K562 (cell line): ENCODE results near the gene MPP7. TPM values are rescaled to one million over a fixed set of nuclear protein-coding genes. Genes with fewer than 3 reads are reported as not detected.

Experiments used
- ATAC-seq: fragments of 200-7000 bp; cut with Tn5 transposase; 3 replicates; pipeline ENCODE4 v1.9.1; 2020; ENCODE audit warnings: moderate library complexity
- Bru-seq: library from RNA; stranded (reverse); fragments of 400-500 nt; gene quantifications from one replicate; lab custom pipeline; 2021; lab: Mats Ljungman, UMichigan
- BruChase-seq, 2 experiments: library from RNA; stranded (reverse); fragments of 400-500 nt; gene quantifications; one replicate each; lab custom pipeline; 2021; lab: Mats Ljungman, UMichigan
- BruUV-seq: library from RNA; stranded (reverse); fragments of 400-500 nt; replicated peaks from 2 replicates; lab custom pipeline; 2021; lab: Mats Ljungman, UMichigan
- CTCF ChIA-PET: fragments of 300-600 bp; formaldehyde crosslinking; extraction: SDS; loops from one replicate; lab custom pipeline; 2021; ENCODE audit warnings: low intra/inter-chr PET ratio; lab: Yijun Ruan, JAX
- POLR2A ChIA-PET: fragments of 300-600, 350-650 bp; sonication (Branson Sonifier 250); formaldehyde crosslinking; extraction: SDS; loops from one replicate; lab custom pipeline; 2021; ENCODE audit warnings: antibody characterized with exemption, inconsistent platforms; lab: Yijun Ruan, JAX
- DNase-seq, 4 experiments: peaks; one replicate each; pipeline versions ENCODE4 v3.0.0 to v3.0.0-alpha.2; 2011 to 2018; ENCODE audit warnings: low spot score in 3 of 4, mixed read lengths in 3 of 4; ENCODE audit errors: extremely low read depth in 1 of 4
- FAIRE-seq: peaks from 2 replicates; lab custom pipeline; 2011; peaks lifted over from hg19 to GRCh38; lab: Jason Lieb, UNC
- H2AFZ ChIP-seq: 2 replicates; pipeline ENCODE4 v1.6.0; 2011; ENCODE audit warnings: low read depth, low read length, control low read depth, inconsistent platforms
- H3K27ac ChIP-seq: fragments of 200-600 bp; 3 replicates; pipeline ENCODE4 v1.8.0; 2011; ENCODE audit warnings: low read depth, mild to moderate bottlenecking, control low read depth, inconsistent platforms, low read length, moderate library complexity, mixed read lengths; ENCODE audit errors: extremely low read depth
- H3K27me3 ChIP-seq, 2 experiments: fragments of 300-600 bp in 1 of 2; 2 replicates in 1 of 2; 3 replicates in 1 of 2; pipeline versions ENCODE4 v1.6.0 to v1.8.0; 2011; ENCODE audit warnings: inconsistent platforms in 2 of 2, low read length in 2 of 2, mild to moderate bottlenecking in 1 of 2, mixed read lengths in 1 of 2, moderate library complexity in 1 of 2; ENCODE audit not compliant: control insufficient read depth in 2 of 2, insufficient read depth in 2 of 2
- H3K36me3 ChIP-seq: fragments of 300-600 bp; 3 replicates; pipeline ENCODE4 v1.8.0; 2011; ENCODE audit warnings: mild to moderate bottlenecking, low read length, inconsistent platforms; ENCODE audit not compliant: control insufficient read depth, insufficient read depth
- H3K4me1 ChIP-seq, 2 experiments: fragments of 200-600 bp in 1 of 2; replicated peaks in 1 of 2; 2 replicates in 1 of 2; 3 replicates in 1 of 2; pipeline versions ENCODE4 v1.5.1 to v1.8.0; 2011; ENCODE audit warnings: inconsistent platforms in 2 of 2, low read length in 2 of 2, mild to moderate bottlenecking in 1 of 2, mixed read lengths in 1 of 2, moderate library complexity in 1 of 2; ENCODE audit not compliant: control insufficient read depth in 2 of 2, insufficient read depth in 2 of 2
- H3K4me2 ChIP-seq: 2 replicates; pipeline ENCODE4 v1.6.1; 2011; ENCODE audit warnings: low read length, control low read depth, inconsistent platforms, mixed read lengths; ENCODE audit not compliant: insufficient read depth
- H3K4me3 ChIP-seq: fragments of 200-600 bp; sonication (generic), shearing (Covaris generic); 2 replicates; pipeline ENCODE4 v1.5.1; 2016; ENCODE audit warnings: control low read depth, inconsistent platforms
- H3K79me2 ChIP-seq: fragments of 200-600 bp; 3 replicates; pipeline ENCODE4 v1.8.0; 2011; ENCODE audit warnings: low read length, inconsistent platforms; ENCODE audit not compliant: control insufficient read depth, insufficient read depth
- H3K9ac ChIP-seq, 2 experiments: 2 replicates each; pipeline versions ENCODE4 v1.6.0 to v1.6.1; 2011; ENCODE audit warnings: low read depth in 2 of 2, low read length in 2 of 2, control low read depth in 1 of 2, inconsistent platforms in 1 of 2, mild to moderate bottlenecking in 1 of 2, mixed read lengths in 1 of 2; ENCODE audit not compliant: insufficient read depth in 1 of 2
- H3K9me1 ChIP-seq: one replicate; pipeline ENCODE4 v1.6.0; 2011; ENCODE audit warnings: inconsistent platforms, mild to moderate bottlenecking, low read length, moderate library complexity; ENCODE audit not compliant: control insufficient read depth, insufficient read depth
- H3K9me3 ChIP-seq: replicated peaks from 2 replicates; pipeline ENCODE4 v1.5.1; 2011; ENCODE audit warnings: low read depth, low read length, inconsistent platforms; ENCODE audit not compliant: control insufficient read depth, insufficient read depth
- H4K20me1 ChIP-seq: replicated peaks from 2 replicates; pipeline ENCODE4 v1.6.1; 2011; ENCODE audit warnings: low read length, inconsistent platforms, mixed read lengths; ENCODE audit not compliant: control insufficient read depth, insufficient read depth
- CCNT2 ChIP-seq: IDR thresholded peaks from 2 replicates; pipeline ENCODE4 v1.6.1; 2011; ENCODE audit warnings: borderline replicate concordance, low read depth, mild to moderate bottlenecking, moderate library complexity, mixed read lengths, low read length; ENCODE audit not compliant: insufficient read length; ENCODE audit errors: extremely low read depth
- CREM ChIP-seq: IDR thresholded peaks from 2 replicates; pipeline ENCODE4 v1.6.1; 2014; ENCODE audit warnings: antibody characterized with exemption, low read depth
- FOS ChIP-seq: IDR thresholded peaks from 3 replicates; pipeline ENCODE4 v1.6.1; 2011; ENCODE audit not compliant: insufficient read length; ENCODE audit errors: extremely low read depth
- FOSL1 ChIP-seq: fragments of 200-800 bp; sonication (Bioruptor generic); conservative IDR thresholded peaks from 2 replicates; pipeline ENCODE4 v1.6.1; 2016; ENCODE audit warnings: missing genetic modification characterization, missing compliant biosample characterization
- HMGN3 ChIP-seq: IDR thresholded peaks from 2 replicates; pipeline ENCODE4 v1.6.1; 2011; ENCODE audit warnings: borderline replicate concordance, low read depth, mild to moderate bottlenecking, mixed read lengths, low read length; ENCODE audit not compliant: insufficient read length; ENCODE audit errors: extremely low read depth
- HNRNPLL ChIP-seq: fragments of 200-400 bp; formaldehyde crosslinking; IDR thresholded peaks from 2 replicates; pipeline ENCODE4 v1.6.1; 2017; ENCODE audit warnings: low read length, low read depth, mild to moderate bottlenecking; ENCODE audit not compliant: poor library complexity, severe bottlenecking
- KDM2B ChIP-seq: fragments of 250-450 bp; sonication (Bioruptor Pico); IDR thresholded peaks from 2 replicates; pipeline ENCODE4 v1.8.0; 2021; ENCODE audit warnings: mild to moderate bottlenecking, moderate library complexity
- NEUROD1 ChIP-seq: fragments of 150-350 bp; IDR thresholded peaks from 2 replicates; pipeline ENCODE4 v1.6.1; 2014; ENCODE audit warnings: borderline replicate concordance, low read length, low read depth; ENCODE audit not compliant: partially characterized antibody
- PKNOX1 ChIP-seq: fragments of 450-650 bp; IDR thresholded peaks from 2 replicates; pipeline ENCODE4 v1.6.1; 2016
- POLR2G ChIP-seq: fragments of 200-400 bp; formaldehyde crosslinking; IDR thresholded peaks from 2 replicates; pipeline ENCODE4 v1.6.1; 2017; ENCODE audit warnings: low read depth, mild to moderate bottlenecking, antibody characterized with exemption, low read length, moderate library complexity
- THAP12 ChIP-seq: fragments of 250-450 bp; sonication (Bioruptor Pico); IDR thresholded peaks from 2 replicates; pipeline ENCODE4 v1.9.0; 2021; ENCODE audit warnings: mild to moderate bottlenecking, inconsistent platforms
- WGBS: fragments of 100-300 bp; shearing (Covaris generic); methylation state at CpG from one replicate; pipeline ENCODE4 v1.1.6; 2016; ENCODE audit warnings: low coverage, mixed read lengths; ENCODE audit not compliant: insufficient coverage; ENCODE audit errors: missing lambda C conversion rate; 5-methylcytosine and 5-hydroxymethylcytosine counted together
- in situ Hi-C: fragments of 300-500 bp; cut with MboI; formaldehyde crosslinking; loops from 4 replicates; pipeline ENCODE4 v1.15.0; 2018; ENCODE audit warnings: inconsistent platforms, mixed read lengths
- intact Hi-C: fragments of 100-400 bp; cut with micrococcal nuclease; formaldehyde crosslinking; loops from 2 replicates; pipeline ENCODE4 v1.14.2; 2022
- long read RNA-seq, 3 experiments: library from polyadenylated mRNA in 2 of 3; library from RNA in 1 of 3; unstranded in 2 of 3; stranded (forward) in 1 of 3; transcript quantifications; one replicate each; pipeline ENCODE4 v2.0.0, GENCODE V29; 2019 to 2022
- polyA minus RNA-seq, 3 experiments: library from RNA; depleted of rRNA, polyadenylated mRNA; stranded (reverse); fragments of >200 nt; gene quantifications; 2 replicates each; pipeline ENCODE4 v1.2.3, GENCODE V29; 2011
- polyA plus RNA-seq, 8 experiments: library from polyadenylated mRNA; depleted of rRNA in 4 of 8; stranded (reverse) in 5 of 8; unstranded in 3 of 8; fragments of >200 nt; fragmentation: Nextera tagmentation in 2 of 8; fragmentation: Illumina TruSeq in 1 of 8; extraction: Ambion mirVana in 2 of 8; extraction: Trizol in 1 of 8; gene quantifications; 2 replicates each; pipeline versions ENCODE4 v1.2.1 to v1.2.3, GENCODE V29; 2011 to 2014; ENCODE audit warnings: inconsistent platforms in 1 of 8, missing spikeins in 1 of 8
- total RNA-seq, 7 experiments: library from RNA; depleted of rRNA in 6 of 7; stranded (reverse); fragments of >200 nt in 6 of 7; fragmentation: Illumina TruSeq in 2 of 7; extraction: Trizol in 2 of 7; gene quantifications; 2 replicates each; pipeline versions ENCODE4 v1.2.1 to v1.2.3, GENCODE V29; 2011 to 2021; ENCODE audit warnings: low replicate concordance in 1 of 7

The MPP7 gene
- 0.56 and 0.67 TPM in 2 replicates for total RNA-seq (2011; cell fraction: chromatin; rRNA removed; ENCODE audit: low replicate concordance)
- 0.13 and 0.83 TPM in 2 replicates for total RNA-seq (2011; cell fraction: nucleolus; rRNA removed)
- 0.69 and 1.0 TPM in 2 replicates for total RNA-seq (2011; cell fraction: nucleoplasm; rRNA removed)
- total RNA-seq (2014; rRNA removed) (0.20 and 0.23 TPM in 2 replicates), total RNA-seq (2014; rRNA removed; fragmentation: Illumina TruSeq; extraction: Trizol) (0.25 and 0.35 TPM in 2 replicates), total RNA-seq (2015; rRNA removed; fragmentation: Illumina TruSeq; extraction: Trizol) (0.15 and 0.22 TPM in 2 replicates), total RNA-seq (2021) (0.27 and 0.38 TPM in 2 replicates), polyA plus RNA-seq (2011; rRNA removed) (0.28 and 0.50 TPM in 2 replicates), polyA plus RNA-seq (2014; fragmentation: Illumina TruSeq; extraction: Trizol) (0.12 and 0.22 TPM in 2 replicates), polyA plus RNA-seq (2014; fragmentation: Nextera tagmentation; extraction: Ambion mirVana) (under 1 TPM; 0.03 TPM), polyA plus RNA-seq (2014; rRNA removed) (0.28 and 0.39 TPM in 2 replicates), polyA minus RNA-seq (2011; rRNA and poly(A)+ RNA removed) (1.2 and 1.3 TPM in 2 replicates), Bru-seq, nascent RNA (percentile 27 among the genes with signal in this experiment), BruChase-seq, experiment 1, labeled RNA remaining after a 2-hour chase (percentile 30 among the genes with signal in this experiment), BruChase-seq, experiment 2, labeled RNA remaining after a 6-hour chase (percentile 28 among the genes with signal in this experiment)
- polyA plus RNA-seq (2011; cell fraction: cytosol; rRNA removed): 0.06 and 0.25 TPM in 2 replicates
- 0.28 and 0.50 TPM in 2 replicates for polyA plus RNA-seq (2011; cell fraction: nucleus; rRNA removed)
- 0.17 and 0.39 TPM in 2 replicates for polyA plus RNA-seq (2012)
- 0.29 TPM in 1 of 2 replicates, not detected in the other for polyA minus RNA-seq (2011; cell fraction: cytosol; rRNA and poly(A)+ RNA removed)
- polyA minus RNA-seq (2011; cell fraction: nucleus; rRNA and poly(A)+ RNA removed): 0.22 and 0.27 TPM in 2 replicates
- long read RNA-seq, experiment 1, partial matches to known transcripts: 0 of 2 reads
- long read RNA-seq, experiment 1, other reads (novel, unspliced or antisense): 2 of 2 reads
- long read RNA-seq, experiment 2, partial matches to known transcripts: 0 of 2 reads
- long read RNA-seq, experiment 2, other reads (novel, unspliced or antisense): 2 of 2 reads
- long read RNA-seq, experiment 3: 0 reads

DNA sequence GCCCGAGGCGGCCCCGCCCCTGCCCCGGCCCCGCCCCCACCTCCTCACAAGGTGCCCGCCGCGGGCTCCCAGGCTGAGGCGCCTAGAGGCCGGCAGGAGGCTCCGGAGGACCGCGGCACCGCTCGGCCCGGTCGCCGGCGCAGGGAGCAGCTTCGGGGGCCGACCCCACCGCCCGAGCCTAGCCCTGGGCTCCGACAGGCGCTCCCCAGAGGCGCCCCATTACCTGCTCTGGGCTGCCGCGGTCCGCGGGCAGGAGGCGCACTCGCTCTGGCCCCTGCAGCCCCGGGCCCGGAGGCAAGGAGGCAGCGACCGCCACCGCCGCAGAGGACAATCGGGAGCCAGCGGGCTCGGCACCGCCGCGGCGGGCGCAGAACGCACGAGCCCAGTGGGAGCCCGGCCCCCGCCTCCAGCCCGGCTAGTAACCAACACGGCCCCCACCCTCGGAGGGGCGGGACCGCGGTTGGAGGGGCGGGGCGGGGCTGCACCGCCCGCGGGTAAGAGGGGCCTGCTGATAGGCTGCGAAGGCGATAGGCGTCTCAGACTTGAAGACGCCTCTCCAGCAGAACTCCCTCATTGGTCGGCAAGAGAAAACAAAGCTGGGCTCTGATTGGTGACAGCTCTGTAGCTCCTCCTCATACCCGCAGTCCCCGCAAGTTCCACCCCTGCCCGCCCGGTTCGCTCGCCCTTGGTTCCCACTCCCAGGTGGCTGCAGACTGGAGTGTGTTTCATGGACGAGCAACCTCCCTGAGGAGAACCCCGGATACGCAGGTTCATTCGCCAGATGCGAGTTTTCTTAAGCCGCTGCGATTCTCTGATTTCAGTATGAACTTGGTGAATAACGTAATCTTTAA lies at the start of gene MPP7:
Gene MPP7 (minus strand): TSS at position 427 of the 851 bp plus-strand sequence. CDS start 64,460 bp downstream, outside the sequence.
- peak within 1 kb of the TSS; percentile 14 to 91; a peak in 3 of 4 replicates for H3K9ac ChIP-seq
- TF ChIP-seq HNRNPLL: peak; percentile 44
- TF ChIP-seq FOS: peak; percentile 85
- TF ChIP-seq KDM2B (CRISPR knock-in tag): peak; percentile 66; the same call in 1 of the 2 replicates
- TF ChIP-seq POLR2G: peak; percentile 48; the same call in 1 of the 2 replicates
- peak; percentile 53; the same call in 1 of the 2 replicates for TF ChIP-seq THAP12 (CRISPR knock-in tag)
- TF ChIP-seq NEUROD1: peak; percentile 75
- TF ChIP-seq HMGN3: peak; percentile 46
- TF ChIP-seq FOSL1 (tag): 0 out of 2 replicates have a peak, but pooled peaks have one; percentile 8
- peak; percentile 31; the same call in 1 of the 2 replicates for TF ChIP-seq CREM
- peak; percentile 79 for TF ChIP-seq PKNOX1
- peak; percentile 49 for TF ChIP-seq CCNT2

More for the DNA sequence above, at the start of gene MPP7:
- Histone ChIP-seq H3K27me3 (peaks cover 0 to 3% of the 10 kb centered on the region in 2 experiments; a peak in 2 of 5 replicates), H3K9me1 (no peaks in the 10 kb centered on the region), H3K9me3 (no peaks in the 10 kb centered on the region), H3K4me2 (peak within 1 kb of the TSS; percentile 87), H4K20me1 (no peaks in the 10 kb centered on the region), H3K4me1 (peaks cover 3% of the 10 kb centered on the region in 2 experiments; a peak in 2 of 5 replicates), H2AFZ (peak within 1 kb of the TSS; percentile 92), H3K36me3 (no peaks in the 10 kb centered on the region), H3K4me3 (peak within 1 kb of the TSS; percentile 68), H3K27ac (no peak within 1 kb of the TSS), H3K79me2 (no peaks in the 10 kb centered on the region)
- WGBS: under 1% methylated on average over 26 of the region's 80 CpGs
- FAIRE-seq (peak; percentile 99), ATAC-seq (peak; percentile 100), DNase-seq (peak; percentile 96 to 99 (median 98))
- ChIA-PET POLR2A (interaction anchor here (0.6 to 1.0 kb wide), 3 partner anchors 10 to 417 kb away, joined by 3 to 5 read pairs (median 3); no protein-coding TSS in a partner anchor), CTCF (interaction anchor here (0.9 to 2.4 kb wide), 3 partner anchors 78 to 91 kb away, joined by 4 to 8 read pairs (median 5); no protein-coding TSS in a partner anchor)
- intact Hi-C loops: loop anchor here (2.0 kb wide), 1 partner anchor 80 kb away; no protein-coding TSS in a partner anchor
- in situ Hi-C loops: no loop called here
- no TSS peak for BruUV-seq
